Neural cell (in vitro differentiated cells): ENCODE results near the gene ANXA6. TPM values are rescaled to one million over a fixed set of nuclear protein-coding genes. Genes with fewer than 3 reads are reported as not detected.

Experiments used
- H2AFZ ChIP-seq: fragments of 200-600, 300-800 bp; sonication (generic), shearing (Covaris generic); 2 replicates; pipeline ENCODE4 v1.6.0; 2014; ENCODE audit warnings: low read depth, mild to moderate bottlenecking, antibody characterized with exemption, low read length, moderate library complexity
- H3F3A ChIP-seq: fragments of 200-600 bp; shearing (Covaris generic); 2 replicates; pipeline ENCODE4 v1.6.1; 2016; ENCODE audit warnings: mild to moderate bottlenecking, moderate library complexity, mixed read lengths, antibody characterized with exemption, low read length; ENCODE audit not compliant: insufficient read depth, poor library complexity, severe bottlenecking
- H3K27ac ChIP-seq: fragments of 200-600, 300-800 bp; sonication (generic), shearing (Covaris generic); 2 replicates; pipeline ENCODE4 v1.5.1; 2014; ENCODE audit warnings: mild to moderate bottlenecking, low read length, moderate library complexity
- H3K27me3 ChIP-seq: fragments of 300-800, 200-600 bp; sonication (generic), shearing (Covaris generic); 2 replicates; pipeline ENCODE4 v1.6.0; 2014; ENCODE audit warnings: mild to moderate bottlenecking, low read depth, low read length, moderate library complexity; ENCODE audit not compliant: insufficient read depth
- H3K36me3 ChIP-seq: fragments of 300-800, 200-600 bp; sonication (generic), shearing (Covaris generic); 2 replicates; pipeline ENCODE4 v1.5.1; 2014; ENCODE audit warnings: mild to moderate bottlenecking, antibody characterized with exemption, low read length, moderate library complexity; ENCODE audit not compliant: insufficient read depth
- H3K4me2 ChIP-seq: fragments of 300-800, 200-600 bp; sonication (generic), shearing (Covaris generic); 2 replicates; pipeline ENCODE4 v1.6.0; 2014; ENCODE audit warnings: mild to moderate bottlenecking, low read length
- H3K4me3 ChIP-seq: fragments of 300-800, 200-600 bp; sonication (generic), shearing (Covaris generic); 2 replicates; pipeline ENCODE4 v1.5.1; 2014; ENCODE audit warnings: mild to moderate bottlenecking, low read length, moderate library complexity
- H3K79me2 ChIP-seq: fragments of 200-600 bp; shearing (Covaris generic); replicated peaks from 2 replicates; pipeline ENCODE4 v1.6.0; 2014; ENCODE audit warnings: mild to moderate bottlenecking, low read length, moderate library complexity; ENCODE audit not compliant: insufficient read depth
- H3K9ac ChIP-seq: fragments of 300-800, 200-600 bp; sonication (generic), shearing (Covaris generic); 2 replicates; pipeline ENCODE4 v1.6.1; 2016; ENCODE audit warnings: mild to moderate bottlenecking, low read length, mixed read lengths
- H3K9me2 ChIP-seq: fragments of 200-600 bp; shearing (Covaris generic); 2 replicates; pipeline ENCODE4 v1.6.1; 2016; ENCODE audit warnings: mild to moderate bottlenecking, low read length, mixed read lengths; ENCODE audit not compliant: insufficient read depth
- H3K9me3 ChIP-seq: fragments of 200-600, 300-800 bp; sonication (generic), shearing (Covaris generic); 2 replicates; pipeline ENCODE4 v1.6.1; 2016; ENCODE audit warnings: mild to moderate bottlenecking, mixed run types, low read length, moderate library complexity, mixed read lengths
- H4K20me1 ChIP-seq: fragments of 200-600 bp; shearing (Covaris generic); 2 replicates; pipeline ENCODE4 v1.6.1; 2016; ENCODE audit warnings: mild to moderate bottlenecking, mixed run types; ENCODE audit not compliant: insufficient read depth
- EP300 ChIP-seq: fragments of 450-650 bp; conservative IDR thresholded peaks from 2 replicates; pipeline ENCODE4 v1.6.1; 2014; ENCODE audit warnings: antibody characterized with exemption, mild to moderate bottlenecking, moderate library complexity; ENCODE audit not compliant: poor library complexity, severe bottlenecking
- EZH2 ChIP-seq: fragments of 200-600, 300-800 bp; shearing (Covaris generic), sonication (generic); IDR thresholded peaks from 2 replicates; pipeline ENCODE4 v1.6.1; 2014; ENCODE audit warnings: antibody characterized with exemption, low read length, borderline replicate concordance, mild to moderate bottlenecking; ENCODE audit not compliant: insufficient read depth, poor library complexity, severe bottlenecking
- MXI1 ChIP-seq: fragments of 450-650 bp; conservative IDR thresholded peaks from 2 replicates; pipeline ENCODE4 v1.6.1; 2014; ENCODE audit warnings: antibody characterized with exemption, mild to moderate bottlenecking; ENCODE audit not compliant: poor library complexity, severe bottlenecking
- POLR2AphosphoS5 ChIP-seq: IDR thresholded peaks from 2 replicates; pipeline ENCODE4 v1.6.1; 2012
- RAD21 ChIP-seq: fragments of 450-650 bp; conservative IDR thresholded peaks from 2 replicates; pipeline ENCODE4 v1.6.1; 2014; ENCODE audit warnings: antibody characterized with exemption, mild to moderate bottlenecking, moderate library complexity
- SMC3 ChIP-seq: fragments of 450-650 bp; conservative IDR thresholded peaks from 2 replicates; pipeline ENCODE4 v1.6.1; 2014; ENCODE audit warnings: antibody characterized with exemption, mild to moderate bottlenecking, moderate library complexity; ENCODE audit not compliant: poor library complexity
- TAF1 ChIP-seq: IDR thresholded peaks from 2 replicates; pipeline ENCODE4 v1.6.1; 2012; ENCODE audit warnings: low read depth
- polyA plus RNA-seq: library from polyadenylated mRNA; depleted of rRNA; stranded (reverse); fragments of >200 nt; gene quantifications from 2 replicates; pipeline ENCODE4 v1.2.3, GENCODE V29; 2014
- TF ChIP-seq, protein P1 (sequence below): IDR thresholded peaks from 2 replicates; pipeline ENCODE4 v1.6.1; 2012; ENCODE audit warnings: borderline replicate concordance
- TF ChIP-seq, protein P2 (sequence below): fragments of 450-650 bp; IDR thresholded peaks from 2 replicates; pipeline ENCODE4 v1.5.1; 2014; ENCODE audit warnings: antibody characterized with exemption, mild to moderate bottlenecking, moderate library complexity; ENCODE audit not compliant: poor library complexity, severe bottlenecking

ANXA6 gene
- polyA plus RNA-seq, 1 donor from 2014 or later: 27.5 TPM

DNA sequence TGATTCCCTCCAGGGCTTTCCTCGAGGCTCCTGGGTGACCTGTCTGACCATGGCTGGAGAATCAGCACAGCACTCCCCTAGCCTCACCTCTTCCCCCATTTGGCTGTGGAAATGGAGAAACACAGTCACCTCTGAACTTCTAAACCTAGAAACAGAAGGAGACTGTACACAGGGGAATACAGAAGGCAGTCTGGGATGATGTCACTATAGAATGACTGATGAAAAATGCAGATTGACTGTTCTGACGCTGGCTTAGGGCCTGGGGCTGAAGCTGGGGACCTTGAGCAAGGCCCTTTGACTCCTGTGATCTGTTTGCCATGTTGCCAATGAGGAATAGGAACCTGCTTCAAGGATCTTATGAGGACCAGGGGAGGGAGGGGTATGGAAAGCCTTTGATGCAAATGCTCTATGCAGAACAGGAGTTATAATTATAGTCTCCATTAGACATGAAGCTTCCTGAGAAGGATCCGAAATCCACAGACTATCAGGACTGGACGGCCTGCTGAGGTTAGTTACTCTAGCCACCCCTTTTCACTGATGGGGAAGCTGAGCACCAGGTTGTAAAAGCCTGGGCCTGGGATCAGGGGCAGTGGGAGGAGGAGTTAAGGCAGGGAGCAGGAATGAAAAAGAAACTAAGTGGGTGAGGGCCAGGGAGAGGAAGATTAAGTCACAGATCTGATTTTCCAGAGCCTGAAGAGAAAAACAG is 24.4 kb upstream of the ANXA6 start:
- no peak overlapping the region for H3K27ac ChIP-seq
- H3K4me3 ChIP-seq: no peak overlapping the region
- no peaks in the 10 kb centered on the region for H3K79me2 ChIP-seq
- no peaks in the 10 kb centered on the region for H4K20me1 ChIP-seq
- H3F3A ChIP-seq: no peaks in the 10 kb centered on the region
- no peak overlapping the region for H2AFZ ChIP-seq
- H3K27me3 ChIP-seq: no peaks in the 10 kb centered on the region
- no peak overlapping the region for H3K4me2 ChIP-seq
- no peak for TF ChIP-seq SMC3
- TF ChIP-seq RAD21: no peak
- TF ChIP-seq EZH2: no peak
- no peak for TF ChIP-seq EP300
- no peak for TF ChIP-seq MXI1
- TF ChIP-seq, protein P1, sequence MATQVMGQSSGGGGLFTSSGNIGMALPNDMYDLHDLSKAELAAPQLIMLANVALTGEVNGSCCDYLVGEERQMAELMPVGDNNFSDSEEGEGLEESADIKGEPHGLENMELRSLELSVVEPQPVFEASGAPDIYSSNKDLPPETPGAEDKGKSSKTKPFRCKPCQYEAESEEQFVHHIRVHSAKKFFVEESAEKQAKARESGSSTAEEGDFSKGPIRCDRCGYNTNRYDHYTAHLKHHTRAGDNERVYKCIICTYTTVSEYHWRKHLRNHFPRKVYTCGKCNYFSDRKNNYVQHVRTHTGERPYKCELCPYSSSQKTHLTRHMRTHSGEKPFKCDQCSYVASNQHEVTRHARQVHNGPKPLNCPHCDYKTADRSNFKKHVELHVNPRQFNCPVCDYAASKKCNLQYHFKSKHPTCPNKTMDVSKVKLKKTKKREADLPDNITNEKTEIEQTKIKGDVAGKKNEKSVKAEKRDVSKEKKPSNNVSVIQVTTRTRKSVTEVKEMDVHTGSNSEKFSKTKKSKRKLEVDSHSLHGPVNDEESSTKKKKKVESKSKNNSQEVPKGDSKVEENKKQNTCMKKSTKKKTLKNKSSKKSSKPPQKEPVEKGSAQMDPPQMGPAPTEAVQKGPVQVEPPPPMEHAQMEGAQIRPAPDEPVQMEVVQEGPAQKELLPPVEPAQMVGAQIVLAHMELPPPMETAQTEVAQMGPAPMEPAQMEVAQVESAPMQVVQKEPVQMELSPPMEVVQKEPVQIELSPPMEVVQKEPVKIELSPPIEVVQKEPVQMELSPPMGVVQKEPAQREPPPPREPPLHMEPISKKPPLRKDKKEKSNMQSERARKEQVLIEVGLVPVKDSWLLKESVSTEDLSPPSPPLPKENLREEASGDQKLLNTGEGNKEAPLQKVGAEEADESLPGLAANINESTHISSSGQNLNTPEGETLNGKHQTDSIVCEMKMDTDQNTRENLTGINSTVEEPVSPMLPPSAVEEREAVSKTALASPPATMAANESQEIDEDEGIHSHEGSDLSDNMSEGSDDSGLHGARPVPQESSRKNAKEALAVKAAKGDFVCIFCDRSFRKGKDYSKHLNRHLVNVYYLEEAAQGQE: no peak
- TF ChIP-seq, protein P2, sequence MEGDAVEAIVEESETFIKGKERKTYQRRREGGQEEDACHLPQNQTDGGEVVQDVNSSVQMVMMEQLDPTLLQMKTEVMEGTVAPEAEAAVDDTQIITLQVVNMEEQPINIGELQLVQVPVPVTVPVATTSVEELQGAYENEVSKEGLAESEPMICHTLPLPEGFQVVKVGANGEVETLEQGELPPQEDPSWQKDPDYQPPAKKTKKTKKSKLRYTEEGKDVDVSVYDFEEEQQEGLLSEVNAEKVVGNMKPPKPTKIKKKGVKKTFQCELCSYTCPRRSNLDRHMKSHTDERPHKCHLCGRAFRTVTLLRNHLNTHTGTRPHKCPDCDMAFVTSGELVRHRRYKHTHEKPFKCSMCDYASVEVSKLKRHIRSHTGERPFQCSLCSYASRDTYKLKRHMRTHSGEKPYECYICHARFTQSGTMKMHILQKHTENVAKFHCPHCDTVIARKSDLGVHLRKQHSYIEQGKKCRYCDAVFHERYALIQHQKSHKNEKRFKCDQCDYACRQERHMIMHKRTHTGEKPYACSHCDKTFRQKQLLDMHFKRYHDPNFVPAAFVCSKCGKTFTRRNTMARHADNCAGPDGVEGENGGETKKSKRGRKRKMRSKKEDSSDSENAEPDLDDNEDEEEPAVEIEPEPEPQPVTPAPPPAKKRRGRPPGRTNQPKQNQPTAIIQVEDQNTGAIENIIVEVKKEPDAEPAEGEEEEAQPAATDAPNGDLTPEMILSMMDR: no peak
- TF ChIP-seq POLR2AphosphoS5: no peak
- no peak for TF ChIP-seq TAF1
- no peaks in the 10 kb centered on the region for H3K9me3 ChIP-seq
- H3K36me3 ChIP-seq: no peaks in the 10 kb centered on the region
- H3K9ac ChIP-seq: no peak overlapping the region
- no peaks in the 10 kb centered on the region for H3K9me2 ChIP-seq

DNA sequence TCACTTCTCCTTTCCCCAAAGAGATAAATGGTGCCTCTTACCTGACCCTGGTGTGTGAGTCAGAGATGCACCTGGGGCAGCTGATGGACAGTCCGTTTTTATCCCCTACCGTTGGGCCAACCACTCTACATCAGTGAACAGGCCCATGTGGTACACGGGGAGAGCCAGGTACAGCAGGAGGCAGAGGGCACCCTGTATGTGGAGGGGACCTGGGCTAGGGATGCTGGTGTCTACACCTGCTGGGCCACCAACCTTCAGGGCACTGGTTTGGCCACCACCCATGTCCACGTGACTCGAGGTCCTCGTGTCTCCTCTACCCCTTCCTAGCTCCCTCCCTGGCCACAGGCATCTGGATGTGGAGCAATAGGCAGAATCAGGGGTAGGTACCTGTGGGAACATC is 22.7 kb upstream of the ANXA6 start:
- Histone ChIP-seq H3K4me2 (no peak overlapping the region), H3K27me3 (no peaks in the 10 kb centered on the region), H3K9me3 (no peaks in the 10 kb centered on the region), H3K4me3 (no peak overlapping the region), H3F3A (no peaks in the 10 kb centered on the region), H3K36me3 (no peaks in the 10 kb centered on the region), H4K20me1 (no peaks in the 10 kb centered on the region), H3K27ac (no peak overlapping the region), H2AFZ (no peak overlapping the region), H3K9ac (no peak overlapping the region), H3K9me2 (no peaks in the 10 kb centered on the region), H3K79me2 (no peaks in the 10 kb centered on the region)
- TF ChIP-seq, protein P2: no peak
- no peak for TF ChIP-seq RAD21
- TF ChIP-seq MXI1: no peak
- TF ChIP-seq SMC3: no peak
